Stimulated activated CD4-positive, alpha-beta T cell treated with anti-CD3 and anti-CD28 coated beads, Interleukin-4, amount 100 ng/mL, for 4 hours (primary cell): ENCODE results near the gene PHACTR1.
"Not testable (repeated sequence)": the region's sequence is repeated elsewhere in the genome, so short reads cannot be mapped to it uniquely, and the experiment has no call there.

Experiments used
- DNase-seq, 2 experiments: peaks; one replicate each; pipeline ENCODE4 v3.0.0-alpha.2; 2020

Gene PHACTR1

GRCh38 chr6:13216236-13217014 is 499.9 kb downstream of the PHACTR1 start:
- no peak for DNase-seq

GRCh38 chr6:13217206-13217905 is 500.8 kb downstream of the PHACTR1 start:
- DNase-seq, result no peak

- no peak for DNase-seq
Observed at GRCh38 chr6:13220266-13220665, 503.7 kb downstream of the PHACTR1 start.

- no peak for DNase-seq
Observed at GRCh38 chr6:13222048-13222447, 505.5 kb downstream of the PHACTR1 start.

- DNase-seq, result no peak
Observed at GRCh38 chr6:13226071-13226470, 509.5 kb downstream of the PHACTR1 start.

- no peak for DNase-seq
Observed at GRCh38 chr6:13228264-13229204, 512.0 kb downstream of the PHACTR1 start.

- DNase-seq, result peak; percentile 2 to 5
Observed at GRCh38 chr6:13229205-13230085, 512.9 kb downstream of the PHACTR1 start.

GRCh38 chr6:13233106-13233505 is 516.5 kb downstream of the PHACTR1 start:
- DNase-seq, result no peak

GRCh38 chr6:13234130-13234529 is 517.6 kb downstream of the PHACTR1 start:
- DNase-seq, result no peak

GRCh38 chr6:13235339-13235738 is 518.8 kb downstream of the PHACTR1 start:
- no peak for DNase-seq

- DNase-seq, result no peak
Observed at GRCh38 chr6:13237318-13237717, 520.8 kb downstream of the PHACTR1 start.

GRCh38 chr6:13238017-13238416 is 521.5 kb downstream of the PHACTR1 start:
- no peak for DNase-seq

GRCh38 chr6:13238640-13239216 is 522.2 kb downstream of the PHACTR1 start:
- DNase-seq, result no peak

- no peak for DNase-seq
Observed at GRCh38 chr6:13239530-13240455, 523.2 kb downstream of the PHACTR1 start.

GRCh38 chr6:13241364-13241763 is 524.8 kb downstream of the PHACTR1 start:
- no peak for DNase-seq

- DNase-seq, result no peak
Observed at GRCh38 chr6:13242178-13242577, 525.6 kb downstream of the PHACTR1 start.

- DNase-seq, result no peak
Observed at GRCh38 chr6:13242590-13242989, 526.0 kb downstream of the PHACTR1 start.

- no peak for DNase-seq
Observed at GRCh38 chr6:13243033-13243432, 526.5 kb downstream of the PHACTR1 start.

- not testable (repeated sequence) for DNase-seq
Observed at GRCh38 chr6:13243745-13244144, 527.2 kb downstream of the PHACTR1 start.

- no peak for DNase-seq
Observed at GRCh38 chr6:13247627-13248026, 531.1 kb downstream of the PHACTR1 start.

GRCh38 chr6:13248053-13248452 is 531.5 kb downstream of the PHACTR1 start:
- no peak for DNase-seq
